SU-DHL-6 (cell line): ENCODE results near the gene NCAPH2.

ENCODE experiments used
- H2AFZ ChIP-seq: fragments of 200-600 bp; sonication (generic); 2 replicates; pipeline ENCODE4 v1.6.1; 2014; ENCODE audit warnings: low read depth, mild to moderate bottlenecking, moderate library complexity, mixed read lengths, antibody characterized with exemption, low read length; ENCODE audit not compliant: severe bottlenecking
- H3F3A ChIP-seq: fragments of 200-600 bp; shearing (Covaris generic); 2 replicates; pipeline ENCODE4 v1.6.0; 2016; ENCODE audit warnings: antibody characterized with exemption, mild to moderate bottlenecking; ENCODE audit not compliant: insufficient read depth
- H3K27ac ChIP-seq: fragments of 200-600 bp; sonication (generic); 2 replicates; pipeline ENCODE4 v1.5.1; 2016; ENCODE audit warnings: low read depth, mild to moderate bottlenecking, low read length, moderate library complexity, mixed read lengths
- H3K27me3 ChIP-seq: fragments of 200-600 bp; sonication (generic), shearing (Covaris generic); 2 replicates; pipeline ENCODE4 v1.6.0; 2014; ENCODE audit warnings: mild to moderate bottlenecking, low read length
- H3K36me3 ChIP-seq: fragments of 200-600 bp; sonication (generic); 2 replicates; pipeline ENCODE4 v1.6.1; 2014; ENCODE audit warnings: mild to moderate bottlenecking, low read length, mixed read lengths
- H3K4me2 ChIP-seq: fragments of 300-600, 200-600 bp; shearing (Covaris generic), sonication (generic); 2 replicates; pipeline ENCODE4 v1.6.0; 2014; ENCODE audit warnings: low read length, low read depth, mild to moderate bottlenecking; ENCODE audit not compliant: poor library complexity, severe bottlenecking
- H3K4me3 ChIP-seq: fragments of 200-600 bp; sonication (generic); 2 replicates; pipeline ENCODE4 v1.5.1; 2014; ENCODE audit warnings: antibody characterized with exemption, low read length, mild to moderate bottlenecking, mixed read lengths; ENCODE audit not compliant: insufficient read depth, poor library complexity, severe bottlenecking
- H3K79me2 ChIP-seq: fragments of 200-600 bp; sonication (generic); 2 replicates; pipeline ENCODE4 v1.6.1; 2014; ENCODE audit warnings: mild to moderate bottlenecking, low read length, moderate library complexity; ENCODE audit not compliant: insufficient read depth
- H3K9ac ChIP-seq: fragments of 200-600 bp; sonication (generic); 2 replicates; pipeline ENCODE4 v1.7.0; 2014; ENCODE audit warnings: mild to moderate bottlenecking, low read length
- H3K9me2 ChIP-seq: fragments of 200-600 bp; sonication (generic); replicated peaks from 2 replicates; pipeline ENCODE4 v1.6.1; 2014; ENCODE audit warnings: low read length; ENCODE audit not compliant: insufficient read depth
- H3K9me3 ChIP-seq: fragments of 200-600 bp; sonication (generic); 2 replicates; pipeline ENCODE4 v1.6.1; 2014; ENCODE audit warnings: low read length, mixed read lengths; ENCODE audit not compliant: insufficient read depth
- H4K20me1 ChIP-seq: fragments of 200-600 bp; sonication (generic); 2 replicates; pipeline ENCODE4 v1.6.1; 2014; ENCODE audit warnings: low read depth, mild to moderate bottlenecking, antibody characterized with exemption, low read length, moderate library complexity, mixed read lengths
- EZH2phosphoT487 ChIP-seq: fragments of 200-600 bp; sonication (generic), shearing (Covaris generic); conservative IDR thresholded peaks from 2 replicates; pipeline ENCODE4 v1.6.1; 2018; ENCODE audit warnings: mild to moderate bottlenecking, antibody characterized with exemption, low read length, moderate library complexity, mixed read lengths
- TF ChIP-seq, protein P1 (sequence below): fragments of 200-600 bp; sonication (generic); IDR thresholded peaks from one replicate; pipeline ENCODE4 v1.5.1; 2017; ENCODE audit warnings: antibody characterized with exemption, mild to moderate bottlenecking, low read length, moderate library complexity; ENCODE audit not compliant: insufficient read depth, poor library complexity, severe bottlenecking

NCAPH2 gene

DNA sequence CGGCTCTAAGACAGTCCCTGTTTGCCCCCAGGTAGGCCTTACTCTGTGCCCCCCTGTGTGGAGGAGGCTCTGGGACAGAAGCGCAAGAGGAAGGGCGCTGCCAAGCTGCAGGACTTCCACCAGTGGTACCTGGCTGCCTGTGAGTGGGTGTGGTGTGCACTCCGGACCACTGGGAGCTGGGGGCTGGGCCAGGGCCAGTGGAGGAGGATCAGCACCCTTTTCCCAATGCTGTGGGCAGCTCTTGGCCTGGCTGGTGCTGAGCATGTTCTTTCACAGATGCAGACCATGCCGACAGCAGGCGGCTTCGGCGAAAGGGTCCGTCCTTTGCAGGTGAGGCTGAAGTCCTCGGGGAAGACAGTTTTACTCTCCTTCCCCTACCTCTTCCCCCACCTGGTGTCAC lies 13.7 kb downstream of the NCAPH2 start:
- H3K36me3 ChIP-seq = no peaks in the 10 kb centered on the region
- no peaks in the 10 kb centered on the region for H3K27me3 ChIP-seq
- no peak overlapping the region for H3K4me3 ChIP-seq
- TF ChIP-seq EZH2phosphoT487 = no peak
- TF ChIP-seq, protein P1, sequence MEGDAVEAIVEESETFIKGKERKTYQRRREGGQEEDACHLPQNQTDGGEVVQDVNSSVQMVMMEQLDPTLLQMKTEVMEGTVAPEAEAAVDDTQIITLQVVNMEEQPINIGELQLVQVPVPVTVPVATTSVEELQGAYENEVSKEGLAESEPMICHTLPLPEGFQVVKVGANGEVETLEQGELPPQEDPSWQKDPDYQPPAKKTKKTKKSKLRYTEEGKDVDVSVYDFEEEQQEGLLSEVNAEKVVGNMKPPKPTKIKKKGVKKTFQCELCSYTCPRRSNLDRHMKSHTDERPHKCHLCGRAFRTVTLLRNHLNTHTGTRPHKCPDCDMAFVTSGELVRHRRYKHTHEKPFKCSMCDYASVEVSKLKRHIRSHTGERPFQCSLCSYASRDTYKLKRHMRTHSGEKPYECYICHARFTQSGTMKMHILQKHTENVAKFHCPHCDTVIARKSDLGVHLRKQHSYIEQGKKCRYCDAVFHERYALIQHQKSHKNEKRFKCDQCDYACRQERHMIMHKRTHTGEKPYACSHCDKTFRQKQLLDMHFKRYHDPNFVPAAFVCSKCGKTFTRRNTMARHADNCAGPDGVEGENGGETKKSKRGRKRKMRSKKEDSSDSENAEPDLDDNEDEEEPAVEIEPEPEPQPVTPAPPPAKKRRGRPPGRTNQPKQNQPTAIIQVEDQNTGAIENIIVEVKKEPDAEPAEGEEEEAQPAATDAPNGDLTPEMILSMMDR = no peak
- H3K27ac ChIP-seq = no peak overlapping the region
- no peak overlapping the region for H3K9ac ChIP-seq
- H3F3A ChIP-seq = no peaks in the 10 kb centered on the region
- H3K4me2 ChIP-seq = no peak overlapping the region
- no peak overlapping the region for H2AFZ ChIP-seq
- H3K79me2 ChIP-seq = peaks cover 11% of the 10 kb centered on the region; the same call in 1 of the 2 replicates
- no peaks in the 10 kb centered on the region for H3K9me3 ChIP-seq
- no peaks in the 10 kb centered on the region for H3K9me2 ChIP-seq
- H4K20me1 ChIP-seq = no peaks in the 10 kb centered on the region

DNA sequence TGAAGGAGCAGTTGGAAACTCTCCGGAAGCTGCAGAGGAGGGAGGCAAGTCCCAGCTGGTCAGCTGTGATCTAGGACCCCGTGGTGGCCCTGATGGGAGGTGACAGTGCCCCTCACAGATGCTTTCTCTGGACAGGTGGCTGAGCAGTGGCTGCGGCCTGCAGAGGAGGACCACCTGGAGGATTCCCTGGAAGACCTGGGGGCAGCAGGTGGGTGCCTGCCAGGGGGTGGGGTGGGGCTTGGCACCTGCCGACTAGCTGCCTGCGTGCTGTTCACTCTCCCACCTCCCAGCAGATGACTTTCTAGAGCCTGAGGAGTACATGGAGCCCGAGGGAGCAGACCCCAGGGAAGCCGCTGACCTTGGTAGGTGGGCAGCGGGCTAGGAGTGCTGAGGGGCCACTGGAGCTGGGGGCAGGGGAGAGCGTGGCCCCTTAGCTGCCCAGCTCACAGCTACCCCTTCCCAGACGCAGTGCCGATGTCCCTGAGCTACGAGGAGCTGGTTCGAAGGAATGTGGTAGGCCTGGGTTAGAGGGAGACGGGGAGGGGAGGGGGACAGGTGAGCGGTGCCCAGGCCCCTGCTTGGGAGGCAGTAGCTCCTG lies 14.3 kb downstream of the NCAPH2 start:
- H4K20me1 ChIP-seq = no peaks in the 10 kb centered on the region
- no peaks in the 10 kb centered on the region for H3K27me3 ChIP-seq

GRCh38 chr22:50522806-50523438 lies 14.9 kb downstream of the NCAPH2 start:
- Histone ChIP-seq H3K79me2 (peaks cover 10% of the 10 kb centered on the region; the same call in 1 of the 2 replicates), H2AFZ (no peak overlapping the region), H3K27ac (no peak overlapping the region), H3K4me3 (no peak overlapping the region), H3K4me2 (no peak overlapping the region), H3K27me3 (no peaks in the 10 kb centered on the region), H3K9me2 (no peaks in the 10 kb centered on the region), H3K36me3 (no peaks in the 10 kb centered on the region), H3K9me3 (no peaks in the 10 kb centered on the region), H3F3A (peaks cover 6% of the 10 kb centered on the region; the same call in 1 of the 2 replicates), H4K20me1 (no peaks in the 10 kb centered on the region), H3K9ac (no peak overlapping the region)
- TF ChIP-seq, protein P1 = no peak
- no peak for TF ChIP-seq EZH2phosphoT487

More for the DNA sequence above, 14.3 kb downstream of the NCAPH2 start:
- Histone ChIP-seq H3K4me3 (no peak overlapping the region), H3K9me3 (no peaks in the 10 kb centered on the region), H2AFZ (no peak overlapping the region), H3K9me2 (no peaks in the 10 kb centered on the region), H3K9ac (no peak overlapping the region), H3K27ac (no peak overlapping the region), H3K4me2 (no peak overlapping the region), H3K79me2 (peaks cover 10% of the 10 kb centered on the region; the same call in 1 of the 2 replicates), H3F3A (no peaks in the 10 kb centered on the region), H3K36me3 (no peaks in the 10 kb centered on the region)
- TF ChIP-seq, protein P1 = no peak
- no peak for TF ChIP-seq EZH2phosphoT487
